Esophagus muscularis mucosa (tissue), 4 donors: Measurements from ENCODE around the gene CNOT8. TPM values are rescaled to one million over a fixed set of nuclear protein-coding genes. Genes with fewer than 3 reads are reported as not detected.

Experiments
- DNase-seq: peaks from one replicate; pipeline ENCODE4 v3.0.0-alpha.2; 2017; ENCODE audit errors: extremely low spot score
- H3K27ac ChIP-seq, 4 donors: fragments of 200-600 bp; sonication (generic); replicated peaks in 1 of 4; 1 replicate in 3 of 4; 2 replicates in 1 of 4; pipeline ENCODE4 v1.5.1; 2016 to 2019; ENCODE audit warnings: mild to moderate bottlenecking in 1 of 4
- H3K27me3 ChIP-seq, 4 donors: fragments of 200-600 bp; sonication (generic); one replicate each; pipeline versions ENCODE4 v1.5.1 to v1.6.0; 2016 to 2019
- H3K36me3 ChIP-seq, 4 donors: fragments of 200-600 bp; sonication (generic); one replicate each; pipeline ENCODE4 v1.5.1; 2016 to 2019
- H3K4me1 ChIP-seq, 4 donors: fragments of 200-600 bp; sonication (generic); one replicate each; pipeline ENCODE4 v1.5.1; 2016 to 2019
- H3K4me3 ChIP-seq, 4 donors: fragments of 200-600 bp; sonication (generic); 1 replicate in 2 of 4; 2 replicates in 2 of 4; pipeline ENCODE4 v1.5.1; 2016 to 2019; ENCODE audit warnings: mild to moderate bottlenecking in 4 of 4, moderate library complexity in 1 of 4
- H3K9me3 ChIP-seq, 4 donors: fragments of 200-600 bp; sonication (generic); 1 replicate in 3 of 4; 2 replicates in 1 of 4; pipeline ENCODE4 v1.5.1; 2016 to 2019
- CTCF ChIP-seq, 3 experiments: fragments of 200-600 bp in 2 of 3; fragments of 450-650 bp in 1 of 3; sonication (generic) in 2 of 3; IDR thresholded peaks; one replicate each; pipeline ENCODE4 v1.5.1; 2017 to 2019; ENCODE audit warnings: antibody characterized with exemption in 3 of 3, mild to moderate bottlenecking in 2 of 3, moderate library complexity in 1 of 3
- EP300 ChIP-seq: sonication (generic); formaldehyde crosslinking; IDR thresholded peaks from one replicate; pipeline ENCODE4 v1.6.1; 2017; ENCODE audit warnings: antibody characterized with exemption
- POLR2A ChIP-seq: fragments of 450-650 bp; IDR thresholded peaks from one replicate; pipeline ENCODE4 v1.6.1; 2017; ENCODE audit warnings: antibody characterized with exemption, moderate library complexity, mild to moderate bottlenecking, low read depth
- POLR2AphosphoS5 ChIP-seq, 2 donors: sonication (generic); formaldehyde crosslinking; IDR thresholded peaks; one replicate each; pipeline ENCODE4 v1.6.1; 2017; ENCODE audit warnings: antibody characterized with exemption in 2 of 2
- WGBS: methylation state at CpG from one replicate; pipeline ENCODE4 v1.1.5; 2018; 5-methylcytosine and 5-hydroxymethylcytosine counted together
- intact Hi-C: fragments of 100-400 bp; cut with DNase I; formaldehyde crosslinking; loops from one replicate; pipeline ENCODE4 v1.15.1; 2023
- total RNA-seq, 4 donors: library from RNA; depleted of rRNA; stranded (reverse); fragments of >200 nt; gene quantifications; one replicate each; pipeline versions ENCODE4 v1.1.0 to v1.2.1, GENCODE V29; 2016

The CNOT8 gene
- total RNA-seq, 4 donors from 2014 or later, result 41.1 to 72.6 (median 62.2) TPM

DNA sequence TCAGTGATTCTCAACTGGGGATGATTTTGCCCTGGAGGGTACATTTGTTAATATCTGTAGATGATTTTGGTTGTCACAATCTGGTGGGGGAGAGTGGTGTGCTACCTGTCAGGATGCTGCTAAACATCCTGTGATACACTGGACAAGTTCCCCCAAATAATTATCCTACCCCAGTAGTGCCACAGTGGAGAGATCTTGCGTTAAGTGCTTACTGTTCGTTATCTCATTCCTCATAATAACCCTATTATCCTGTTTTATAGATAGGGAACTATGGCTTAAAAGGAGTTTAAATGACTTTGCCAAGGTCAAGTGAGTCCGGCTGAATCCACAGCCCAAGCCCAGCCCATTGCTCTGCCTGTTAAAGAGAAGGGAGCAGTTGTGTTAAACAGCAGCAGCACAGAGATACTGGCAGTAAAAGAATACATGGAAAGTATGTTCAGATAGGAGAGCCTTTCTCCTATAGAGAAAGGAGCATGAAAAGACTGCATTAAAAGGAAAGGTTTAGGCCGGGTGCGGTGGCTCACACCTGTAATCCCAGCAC lies 15.4 kb downstream of the CNOT8 start:
- Histone ChIP-seq H3K36me3 (peaks cover 58 to 90% (median 73%) of the 10 kb centered on the region in 4 donors), H3K4me1 (peaks cover 0 to 3% (median under 1%) of the 10 kb centered on the region in 4 donors), H3K9me3 (peaks cover 0 to 8% (median 5%) of the 10 kb centered on the region in 4 donors), H3K27me3 (no peaks in the 10 kb centered on the region), H3K4me3 (no peak overlapping the region), H3K27ac (peak overlapping the region in 3 of 4 donors; percentile 20 to 69 (median 40))
- no peak for DNase-seq
- intact Hi-C loops, result no loop called here
- TF ChIP-seq POLR2AphosphoS5 (IDR thresholded peaks at IDR 0.05) (no peak), POLR2A (no peak), CTCF (IDR thresholded peaks at IDR 0.05) (no peak), EP300 (no peak)
- WGBS, result 93% methylated on average over 5 of the region's 5 CpGs

DNA sequence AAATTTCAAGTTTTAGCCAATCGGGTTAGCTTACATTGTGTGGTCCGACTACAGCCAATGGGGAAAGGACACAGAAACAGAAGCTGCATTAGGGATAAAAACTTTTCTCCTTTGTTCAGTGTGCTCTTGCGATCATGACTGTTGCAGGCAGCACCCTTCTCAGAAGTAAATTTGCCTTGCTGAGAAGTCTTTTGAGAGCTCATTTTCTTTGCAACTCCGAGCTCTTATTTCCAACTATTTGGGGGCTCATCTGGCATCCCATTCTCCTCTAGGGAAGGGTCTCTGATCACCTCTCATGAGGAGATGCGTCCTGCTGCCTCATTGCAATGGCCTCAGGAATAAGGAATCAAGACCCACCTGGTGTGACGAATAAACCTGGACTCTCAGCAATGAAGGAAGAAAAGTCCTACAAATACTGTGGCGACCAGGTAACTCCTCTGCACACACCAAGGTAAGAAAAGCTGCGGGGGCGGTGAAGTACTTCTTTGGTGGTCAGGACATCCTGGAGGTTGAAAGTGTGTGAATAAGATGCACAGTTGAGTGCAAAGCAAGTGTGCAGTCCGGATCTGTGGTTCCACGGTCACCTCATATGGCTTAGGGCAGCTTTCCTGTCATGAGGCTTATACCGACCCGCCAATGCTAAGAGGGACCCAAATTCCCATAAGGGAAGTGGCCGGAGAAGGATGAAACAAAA lies 20.4 kb downstream of the CNOT8 start:
- Histone ChIP-seq H3K9me3 (peaks cover 0 to 16% (median 11%) of the 10 kb centered on the region in 4 donors), H3K36me3 (peaks cover 31 to 57% (median 38%) of the 10 kb centered on the region in 4 donors), H3K27ac (no peak overlapping the region), H3K4me3 (no peak overlapping the region), H3K4me1 (peaks cover 0 to 9% (median 0%) of the 10 kb centered on the region in 4 donors), H3K27me3 (no peaks in the 10 kb centered on the region)
- no peak for DNase-seq
- WGBS, result 98% methylated on average over 14 of the region's 14 CpGs
- intact Hi-C loops, result no loop called here
- TF ChIP-seq POLR2A (no peak), CTCF (IDR thresholded peaks at IDR 0.05) (no peak), POLR2AphosphoS5 (IDR thresholded peaks at IDR 0.05) (no peak), EP300 (no peak)

GRCh38 chr5:154881986-154882385 lies 23.6 kb downstream of the CNOT8 start:
- peaks cover 22 to 56% (median 26%) of the 10 kb centered on the region in 4 donors for H3K36me3 ChIP-seq
- WGBS, result 69% methylated on average over 4 of the region's 4 CpGs
- no peaks in the 10 kb centered on the region for H3K27me3 ChIP-seq

GRCh38 chr5:154884424-154884823 lies 26.0 kb downstream of the CNOT8 start:
- intact Hi-C loops, result no loop called here
- no peaks in the 10 kb centered on the region for H3K27me3 ChIP-seq
- no peak for TF ChIP-seq CTCF (IDR thresholded peaks at IDR 0.05)
- no peak for TF ChIP-seq POLR2A
- TF ChIP-seq EP300, result no peak
- no peak for TF ChIP-seq POLR2AphosphoS5 (IDR thresholded peaks at IDR 0.05)
- DNase-seq, result no peak
- H3K36me3 ChIP-seq, result peaks cover 38 to 65% (median 43%) of the 10 kb centered on the region in 4 donors
- 97% methylated on average over 8 of the region's 8 CpGs for WGBS
- no peak overlapping the region for H3K4me3 ChIP-seq
- peaks cover 0 to 32% (median 24%) of the 10 kb centered on the region in 4 donors for H3K9me3 ChIP-seq
- H3K4me1 ChIP-seq, result peaks cover 0 to 9% (median 0%) of the 10 kb centered on the region in 4 donors
- H3K27ac ChIP-seq, result no peak overlapping the region

More at GRCh38 chr5:154881986-154882385, 23.6 kb downstream of the CNOT8 start:
- intact Hi-C loops, result no loop called here
- peaks cover 0 to 9% (median 0%) of the 10 kb centered on the region in 4 donors for H3K4me1 ChIP-seq
- no peak overlapping the region for H3K4me3 ChIP-seq
- DNase-seq, result no peak
- H3K9me3 ChIP-seq, result peaks cover 0 to 42% (median 31%) of the 10 kb centered on the region in 4 donors
- no peak for TF ChIP-seq CTCF (IDR thresholded peaks at IDR 0.05)
- TF ChIP-seq EP300, result no peak
- TF ChIP-seq POLR2A, result no peak
- TF ChIP-seq POLR2AphosphoS5 (IDR thresholded peaks at IDR 0.05), result no peak
- H3K27ac ChIP-seq, result peak overlapping the region in 1 of 4 donors; percentile 32
